GM19238 (cell line): ENCODE data around the gene ZFYVE21.

Experiments used
- DNase-seq: peaks from one replicate; pipeline ENCODE4 v3.0.0; 2011; ENCODE audit warnings: low spot score; ENCODE audit not compliant: insufficient read length

The ZFYVE21 gene

DNA sequence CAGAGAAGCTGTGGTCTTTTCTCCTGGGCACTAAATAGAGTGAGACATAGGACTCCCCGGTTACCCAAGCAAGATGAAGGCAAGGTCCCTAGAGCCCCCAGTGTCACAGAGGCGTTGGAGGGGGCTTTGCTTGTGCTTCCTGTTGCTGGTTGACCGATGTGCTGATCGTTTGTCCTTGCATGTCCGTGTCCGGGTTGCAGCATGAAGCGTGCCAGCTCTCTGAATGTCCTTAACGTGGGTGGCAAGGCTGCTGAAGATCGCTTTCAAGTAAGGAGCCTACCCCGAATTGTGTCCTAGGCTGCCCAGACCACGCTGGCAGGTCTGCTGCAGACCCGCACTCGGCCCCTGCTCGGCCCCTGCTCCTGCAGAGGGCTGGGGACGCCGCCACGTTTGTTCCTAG is 23.5 kb upstream of the ZFYVE21 start:
- DNase-seq: no peak

DNA sequence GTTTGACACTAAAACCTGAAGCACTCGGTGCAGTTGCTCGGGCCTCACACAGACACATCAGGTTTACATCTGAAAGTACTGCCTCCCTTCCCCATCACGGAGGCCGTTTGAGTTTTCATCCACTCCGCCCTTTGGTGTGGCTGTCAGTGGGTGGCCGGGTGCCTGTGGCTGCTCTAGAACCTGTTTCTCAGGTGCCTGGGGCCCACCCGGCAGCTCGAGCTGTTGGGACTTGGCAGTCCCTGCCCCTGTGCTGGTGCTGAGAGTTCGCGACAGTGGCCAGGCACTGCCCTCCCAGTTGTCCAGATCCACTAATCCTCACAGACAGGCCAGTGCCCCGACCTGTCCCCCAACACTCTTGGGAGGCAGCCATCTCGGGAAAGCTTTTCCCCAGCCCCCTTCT is 22.7 kb upstream of the ZFYVE21 start:
- DNase-seq: no peak

DNA sequence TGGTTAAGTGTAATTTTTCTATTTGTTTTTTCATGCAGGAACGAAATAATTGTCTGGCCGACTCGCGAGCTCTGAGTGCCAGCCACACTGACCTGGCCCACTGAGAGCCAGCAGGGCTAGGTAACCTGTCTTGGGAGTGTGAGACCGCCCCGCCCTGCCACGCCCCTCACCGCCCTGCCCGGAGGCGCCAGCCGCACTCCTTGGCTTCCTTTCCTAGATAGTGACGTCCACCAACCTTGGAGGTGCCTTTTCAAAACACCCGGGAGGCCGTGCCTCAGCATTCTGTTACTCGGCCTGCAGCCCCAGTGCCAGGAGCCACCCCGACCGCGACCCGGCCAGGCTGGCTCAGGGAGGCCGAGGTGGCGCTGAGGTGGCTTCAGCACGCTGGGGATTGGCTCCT is 22.1 kb upstream of the ZFYVE21 start:
- no peak for DNase-seq

DNA sequence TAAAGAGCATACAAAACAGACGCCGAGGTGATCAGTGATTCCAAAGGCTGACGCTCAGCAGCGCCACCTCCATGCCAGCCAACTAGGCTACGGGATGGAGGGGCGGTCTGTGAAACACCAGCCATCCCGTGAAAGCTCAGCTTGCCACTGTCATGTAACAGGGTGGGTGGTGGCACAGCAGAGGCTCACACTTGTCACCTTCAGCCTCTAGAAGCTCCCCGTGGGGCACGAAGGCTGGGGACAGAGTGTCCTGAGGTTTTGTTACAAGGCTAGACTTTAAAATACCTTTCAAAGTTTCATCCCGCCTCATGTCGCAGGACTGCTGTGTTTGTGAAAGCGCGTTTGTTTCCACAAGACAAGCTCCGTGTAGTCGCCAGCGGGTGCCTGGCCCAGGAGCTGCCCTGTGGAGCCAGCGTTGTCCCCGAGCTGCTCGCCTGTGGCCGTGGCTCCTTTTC is 21.0 kb upstream of the ZFYVE21 start:
- no peak for DNase-seq

DNA sequence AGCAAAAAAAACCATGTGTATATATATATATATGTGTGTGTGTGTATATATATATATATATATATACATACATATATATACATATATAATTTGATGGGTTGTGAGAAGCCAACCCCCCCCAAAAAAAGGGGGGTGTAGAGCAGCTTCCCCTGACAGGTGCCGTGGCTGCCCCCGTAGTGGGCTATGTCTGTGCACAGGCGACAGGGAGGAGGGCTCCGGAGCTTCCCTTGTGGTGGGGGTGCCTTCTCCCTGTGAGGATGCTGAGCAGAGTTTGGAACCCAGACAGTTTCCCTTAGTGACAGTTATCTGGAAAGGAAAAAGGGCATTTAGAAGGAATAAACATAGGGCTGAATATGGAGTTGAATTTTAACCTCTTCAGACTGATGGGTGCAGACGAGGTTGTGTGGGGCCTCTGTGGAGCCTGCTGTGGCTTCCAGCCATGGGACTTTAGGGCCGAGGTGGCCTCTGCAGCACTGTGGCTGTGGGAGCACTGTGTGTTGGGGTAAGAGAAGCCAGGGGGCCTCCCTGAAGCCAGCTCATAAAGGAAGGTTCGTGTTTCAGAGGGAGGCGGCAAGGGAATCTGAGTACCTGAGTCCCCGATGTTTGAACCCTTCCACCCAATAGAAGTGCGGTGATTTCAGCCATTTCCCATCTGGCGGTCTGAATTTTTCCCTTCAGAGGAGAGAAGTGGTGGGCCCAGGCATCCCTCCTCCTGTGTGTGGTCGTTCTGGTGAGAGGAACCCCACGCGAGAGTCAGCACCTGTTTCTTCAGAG is 20.1 kb upstream of the ZFYVE21 start:
- DNase-seq: no peak

DNA sequence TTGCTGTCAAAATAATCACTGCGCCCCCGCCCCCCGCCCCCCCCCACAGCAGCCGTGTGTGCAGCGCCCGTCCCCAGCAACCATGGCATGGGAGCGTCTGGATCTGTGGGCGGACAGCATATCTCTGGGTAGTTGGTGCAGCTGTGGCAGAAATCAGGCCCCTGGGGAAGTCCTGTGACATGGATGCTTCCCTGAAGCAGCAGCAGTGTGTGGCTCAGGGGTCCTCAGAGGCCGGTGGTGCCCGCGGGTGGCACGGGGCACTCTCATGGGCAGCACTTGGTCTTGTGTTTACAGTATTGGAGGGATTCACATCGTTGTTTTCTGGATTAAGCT is 19.6 kb upstream of the ZFYVE21 start:
- DNase-seq: no peak

DNA sequence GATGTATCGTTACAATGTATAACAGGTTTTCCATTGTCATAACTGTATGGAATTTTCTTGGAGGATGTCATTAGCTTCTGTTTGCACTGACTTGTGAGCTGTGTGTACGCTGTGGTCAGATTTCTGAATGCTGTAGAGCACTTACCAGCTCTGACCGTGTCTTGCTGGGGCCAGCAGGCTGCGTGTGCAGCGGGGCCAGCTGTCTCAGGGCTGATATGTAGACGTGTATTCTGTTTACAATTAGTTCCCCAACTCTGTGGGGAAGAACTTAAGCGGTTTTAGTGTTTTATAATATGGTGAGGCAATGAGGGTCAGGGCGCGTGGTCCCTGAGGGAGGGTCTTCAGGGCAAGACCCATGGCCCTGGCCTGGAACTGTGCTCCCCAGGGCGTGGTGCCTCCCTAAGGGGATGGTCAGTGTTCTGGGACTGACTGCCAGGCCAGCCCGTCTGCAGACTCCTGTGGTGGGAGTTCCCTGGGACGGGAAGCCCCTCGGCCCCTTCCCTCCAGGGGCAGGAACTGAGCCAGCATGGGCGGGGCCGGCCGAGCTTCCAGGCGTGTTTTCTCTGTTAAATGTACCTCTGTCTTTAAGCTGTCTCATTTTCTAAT is 19.0 kb upstream of the ZFYVE21 start:
- no peak for DNase-seq

DNA sequence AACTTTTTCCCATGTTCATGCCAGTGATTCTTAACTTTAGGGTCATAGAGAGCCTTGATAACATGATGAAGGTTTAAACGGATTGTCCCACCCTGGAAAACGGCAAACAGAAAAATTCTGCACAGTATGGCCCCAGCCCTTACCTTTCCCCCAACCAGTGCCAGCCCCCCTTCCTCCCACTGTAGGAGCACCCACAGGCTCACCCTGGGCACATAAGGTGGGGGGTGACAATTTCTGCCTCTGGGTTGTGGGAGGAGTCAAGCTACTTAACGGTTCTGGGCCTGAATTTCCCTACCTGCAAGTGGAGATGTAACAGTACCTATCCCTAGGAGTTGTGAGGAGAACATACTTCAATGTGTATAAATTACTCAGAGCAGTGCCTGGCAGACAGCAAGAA is 18.4 kb upstream of the ZFYVE21 start:
- no peak for DNase-seq

DNA sequence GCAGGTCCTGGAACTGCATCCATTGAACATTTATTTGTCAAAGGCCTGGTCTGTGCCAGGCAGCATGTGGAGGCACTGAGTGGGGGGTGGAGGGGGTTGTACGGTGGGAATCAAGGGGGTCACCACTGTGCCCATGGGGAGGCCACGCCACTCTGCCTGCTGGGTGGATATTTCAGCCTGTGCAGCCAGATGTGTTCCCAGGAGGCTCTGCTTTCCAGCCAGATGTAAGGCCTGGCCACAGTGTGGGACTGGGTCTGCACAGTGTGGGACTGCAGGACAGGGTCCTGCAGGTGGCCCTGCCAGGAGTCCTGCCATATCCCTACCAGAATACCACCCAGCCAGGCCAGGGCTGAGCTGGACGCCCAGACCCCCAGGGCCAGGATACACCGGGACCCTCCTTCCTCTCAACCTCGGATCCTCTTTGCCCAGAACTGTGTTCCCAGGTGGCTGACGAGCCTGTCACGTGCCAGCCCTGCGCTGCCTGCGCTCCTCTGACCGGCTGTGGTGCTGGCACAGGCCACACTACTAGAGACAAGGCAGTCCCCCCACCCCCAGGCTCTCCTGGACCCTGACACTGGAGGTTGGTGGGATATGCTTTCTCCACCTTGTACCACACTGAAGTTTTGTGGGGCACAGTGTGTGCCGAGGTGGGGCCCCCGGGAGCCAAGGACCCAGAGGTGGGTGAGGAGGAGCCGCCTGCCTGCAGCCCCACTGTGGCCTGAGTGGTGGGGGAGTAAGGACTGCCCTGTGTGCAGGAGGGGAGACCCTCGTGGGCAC is 17.8 kb upstream of the ZFYVE21 start:
- DNase-seq: no peak

DNA sequence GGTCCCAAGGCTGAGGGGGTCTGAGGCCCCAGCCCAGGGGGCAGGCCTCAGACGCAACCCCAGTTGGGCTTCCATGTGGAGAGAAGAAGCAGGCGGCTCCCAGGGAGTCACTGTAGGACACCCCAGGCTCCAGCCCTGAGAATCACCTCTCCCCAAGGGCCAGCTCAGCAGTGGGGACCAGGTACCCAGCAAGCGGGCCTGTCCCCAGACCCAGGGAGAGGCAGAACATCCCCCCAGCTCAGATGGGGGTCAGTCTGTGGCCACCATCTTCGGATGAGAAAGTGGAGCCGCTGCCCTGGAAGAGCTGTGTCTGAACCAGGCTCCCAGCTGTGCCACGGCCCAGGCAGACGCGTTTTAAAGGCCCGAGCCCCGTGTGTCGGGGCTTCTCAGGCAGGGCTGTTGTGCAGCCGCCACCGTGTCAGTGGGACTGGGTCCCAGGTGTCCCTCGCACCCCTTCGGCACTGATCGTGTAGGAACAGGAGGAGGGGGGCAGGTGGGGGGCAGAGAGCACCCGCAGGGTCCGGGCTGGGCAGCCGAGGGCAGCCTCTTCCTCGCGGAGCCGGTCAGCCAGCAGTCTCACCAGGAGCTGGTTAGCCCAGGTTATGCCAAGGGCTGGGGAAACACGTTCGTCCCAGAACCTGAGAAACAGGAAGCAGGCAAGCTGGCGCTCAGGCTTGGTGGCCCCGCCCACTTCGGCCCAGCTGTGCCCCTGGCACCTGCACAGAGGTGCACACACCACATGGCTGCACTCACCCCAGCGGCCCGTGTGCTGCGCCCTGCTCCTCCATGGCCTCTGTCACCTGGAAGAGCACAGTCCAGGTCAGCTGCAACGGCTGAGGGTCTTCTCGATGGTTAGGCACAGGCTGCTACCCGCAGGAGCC is 17.0 kb upstream of the ZFYVE21 start:
- DNase-seq: no peak

DNA sequence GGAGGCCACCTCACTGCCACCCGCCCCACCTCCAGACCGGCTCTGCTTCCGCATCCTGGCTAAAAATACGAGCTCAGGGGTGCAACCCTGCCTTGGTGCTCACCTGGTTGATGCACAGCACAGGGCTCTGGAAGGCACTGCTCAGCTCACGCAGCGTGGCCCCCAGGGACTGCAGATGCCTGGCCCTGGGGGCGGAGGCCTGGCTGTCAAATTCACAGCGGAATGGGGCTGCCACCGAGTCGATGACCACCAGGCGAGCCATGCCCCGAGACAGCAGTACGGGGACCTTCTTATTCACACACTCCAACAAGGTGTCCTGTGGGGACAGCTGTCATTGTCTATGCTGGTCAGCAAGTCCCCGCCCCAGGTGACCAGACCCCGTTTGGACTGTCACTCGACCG is 16.3 kb upstream of the ZFYVE21 start:
- no peak for DNase-seq

DNA sequence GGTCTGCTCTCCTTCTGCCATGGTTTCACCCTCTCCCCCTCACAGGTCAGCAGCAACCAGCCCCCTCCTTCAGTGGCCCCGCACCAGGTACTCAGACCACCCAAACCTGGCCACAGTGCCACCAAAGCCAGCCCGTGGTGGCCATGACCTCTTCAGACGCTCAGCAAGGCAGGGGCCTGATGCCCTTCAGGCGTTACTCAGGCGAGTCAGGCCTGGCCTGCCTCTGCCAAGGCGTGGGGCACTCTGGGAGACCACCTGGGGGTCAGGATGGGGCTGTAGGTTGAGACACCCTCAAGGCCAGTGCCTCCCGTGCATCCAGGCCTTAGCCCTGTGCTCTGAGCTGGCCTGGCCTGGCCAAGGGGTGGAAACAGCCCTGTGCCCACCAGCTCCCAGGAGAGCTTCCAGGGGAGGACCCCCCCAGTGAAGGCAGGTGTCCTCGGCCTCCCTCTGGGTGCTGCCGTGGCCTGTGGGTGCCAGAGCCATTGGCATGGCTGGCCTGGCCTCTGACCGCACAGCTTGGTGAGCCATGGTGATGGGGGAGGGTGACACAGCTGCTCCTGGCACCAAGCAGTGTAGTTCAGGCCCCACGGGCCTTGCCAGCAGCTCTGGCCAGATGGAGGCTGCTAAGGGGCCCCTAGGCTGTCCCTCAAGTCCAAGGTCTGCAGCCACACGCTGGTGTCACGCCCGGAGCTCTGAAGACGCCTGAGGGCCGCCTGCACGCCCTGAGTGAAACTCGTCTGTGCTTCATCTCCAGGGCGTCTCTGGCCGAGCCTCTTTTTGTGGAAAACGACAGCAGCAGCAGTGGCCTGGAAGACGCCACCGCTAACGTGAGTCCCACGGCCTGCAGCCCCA is 15.5 kb upstream of the ZFYVE21 start:
- DNase-seq: no peak

DNA sequence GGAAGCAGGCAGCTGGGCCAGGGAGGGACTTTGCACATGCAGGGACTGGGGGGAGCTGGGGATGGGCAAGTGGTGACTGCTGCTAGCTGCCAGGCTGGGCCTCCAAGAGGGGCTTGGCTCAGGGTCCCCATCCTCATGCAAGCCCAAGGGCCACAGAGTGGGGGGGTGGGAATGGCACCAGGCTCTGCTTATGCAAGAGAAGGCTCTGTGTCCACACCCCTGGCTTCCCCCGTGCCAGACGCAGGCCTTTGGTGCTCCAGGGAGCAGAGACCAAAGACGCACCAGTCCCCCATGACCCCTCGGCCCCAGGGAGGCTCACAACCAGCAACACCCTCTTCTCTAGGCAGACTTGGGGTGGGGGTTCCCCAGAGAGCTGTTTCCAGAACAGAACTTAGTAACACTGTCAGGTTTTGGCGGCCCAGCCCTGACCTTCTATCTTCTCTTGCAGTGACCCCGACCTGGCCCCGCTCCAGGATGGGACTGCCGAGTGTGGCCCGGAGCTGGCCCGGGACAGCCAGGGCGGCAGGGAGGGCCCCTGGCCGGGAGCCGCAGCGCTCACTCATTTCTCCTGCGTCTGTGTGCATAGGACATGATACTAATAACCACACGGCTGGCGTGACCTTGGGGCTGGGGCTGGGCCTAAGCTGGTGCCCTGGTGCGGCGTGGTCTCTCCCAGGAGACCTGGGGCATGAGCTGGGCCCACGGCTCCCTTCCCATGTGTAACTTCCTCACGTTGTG is 14.7 kb upstream of the ZFYVE21 start:
- DNase-seq: no peak

DNA sequence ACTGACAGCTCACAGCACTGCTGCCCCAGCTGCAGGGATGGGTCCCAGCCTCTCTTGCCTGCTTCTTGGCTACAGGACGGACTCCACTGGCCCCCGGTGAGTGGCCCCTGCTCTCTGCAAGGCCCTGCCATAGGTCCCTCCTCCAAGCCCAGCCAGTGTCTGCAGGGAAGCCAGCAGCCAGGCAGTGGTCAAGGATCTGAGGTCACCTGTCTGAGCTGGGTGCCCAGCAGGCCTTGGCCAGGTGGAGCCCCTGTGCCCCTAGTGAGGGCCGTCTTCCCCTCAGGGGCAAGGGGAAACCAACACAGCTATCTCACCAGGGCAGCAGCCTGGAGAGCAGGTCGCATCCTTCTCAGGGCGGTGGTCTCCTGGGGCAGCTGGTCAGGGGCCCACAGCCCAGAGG is 13.5 kb upstream of the ZFYVE21 start:
- no peak for DNase-seq

DNA sequence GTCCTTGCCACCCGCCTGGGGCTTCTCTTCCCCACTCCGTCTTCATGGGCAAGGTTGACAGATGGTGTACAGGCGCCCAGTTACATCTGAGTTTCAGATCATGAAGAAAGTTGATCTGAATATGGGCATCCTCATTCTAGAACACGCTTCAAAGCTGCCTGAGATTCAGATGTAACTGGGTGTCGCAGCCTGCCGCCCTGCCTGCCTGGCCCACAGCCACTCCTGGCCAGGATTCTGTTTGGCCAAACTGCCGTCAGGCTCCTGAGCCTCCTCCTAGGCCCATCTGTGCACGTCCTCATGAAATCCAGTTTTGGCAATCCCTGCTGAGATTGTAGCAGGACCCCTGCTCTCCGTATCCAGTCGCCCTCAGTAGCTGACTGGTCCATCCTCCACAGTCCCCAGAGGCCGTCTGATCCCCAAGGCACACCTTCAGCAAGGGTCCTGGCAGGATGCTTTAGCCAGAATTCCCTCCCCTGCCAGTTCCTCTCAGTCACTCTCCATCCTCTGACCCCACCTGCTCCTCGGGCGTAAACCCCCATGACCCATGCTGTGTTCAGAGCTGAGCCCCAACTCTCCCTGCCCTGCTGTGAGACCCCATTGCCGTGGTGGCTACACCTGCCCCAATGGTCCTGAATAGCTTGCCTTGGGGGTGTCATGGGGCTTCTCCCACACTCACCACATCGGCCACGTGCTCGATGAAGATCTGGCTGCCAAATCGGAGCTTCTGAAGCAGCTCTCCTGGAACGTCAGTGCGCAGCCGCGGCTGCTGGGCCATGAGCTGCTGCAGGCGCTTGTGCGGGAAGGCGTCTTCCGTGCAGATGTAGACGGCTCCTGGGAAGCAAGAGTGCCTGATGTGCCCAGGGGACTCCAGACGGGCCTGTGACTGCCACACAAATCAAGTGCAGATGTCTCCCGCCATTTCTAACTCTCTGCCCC is 12.8 kb upstream of the ZFYVE21 start:
- DNase-seq: no peak

DNA sequence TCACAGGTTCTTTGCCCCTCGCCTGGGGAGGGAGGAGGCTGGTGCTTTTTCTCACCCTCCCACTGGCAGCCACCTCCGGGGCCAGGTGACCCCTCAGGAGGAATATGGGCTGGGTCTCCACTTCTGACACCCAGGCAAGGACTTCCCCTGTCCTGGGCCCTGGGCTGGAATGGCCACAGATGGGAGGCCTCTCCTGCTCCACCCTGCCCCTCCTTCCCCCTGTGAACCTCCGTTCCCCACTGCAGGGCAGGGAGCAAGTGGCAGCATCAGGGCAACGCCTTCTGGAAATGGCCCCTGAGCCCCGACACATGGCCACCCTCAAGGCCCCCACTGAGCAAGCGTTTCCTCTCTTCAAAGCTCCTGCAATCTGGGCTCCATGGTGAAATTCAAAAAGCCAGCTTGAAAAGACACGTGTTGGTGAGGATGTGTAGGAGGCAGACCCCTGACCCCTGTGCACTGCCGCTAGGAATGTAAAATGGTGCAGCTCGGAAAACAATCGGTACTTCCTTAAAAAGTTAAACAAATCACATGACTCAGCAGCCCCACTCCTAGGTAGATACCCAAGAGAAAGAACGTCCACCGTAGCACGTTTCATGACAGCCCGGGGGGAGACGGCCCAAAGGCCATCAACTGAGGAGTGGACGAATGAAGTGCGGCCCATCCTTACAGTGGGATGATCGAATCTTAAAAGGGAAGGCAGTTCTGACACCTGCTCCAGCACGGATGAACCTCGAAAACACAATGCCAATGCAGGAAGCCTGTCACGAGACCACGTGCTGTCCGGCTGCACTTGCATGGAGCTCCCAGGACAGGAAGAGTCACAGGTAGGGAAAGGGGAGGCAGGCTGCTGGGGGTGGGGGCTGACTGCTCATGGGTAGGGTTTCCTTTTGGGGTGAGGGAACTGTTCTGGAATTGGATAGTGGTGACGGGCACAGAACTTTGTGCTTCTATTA is 11.9 kb upstream of the ZFYVE21 start:
- DNase-seq: no peak

DNA sequence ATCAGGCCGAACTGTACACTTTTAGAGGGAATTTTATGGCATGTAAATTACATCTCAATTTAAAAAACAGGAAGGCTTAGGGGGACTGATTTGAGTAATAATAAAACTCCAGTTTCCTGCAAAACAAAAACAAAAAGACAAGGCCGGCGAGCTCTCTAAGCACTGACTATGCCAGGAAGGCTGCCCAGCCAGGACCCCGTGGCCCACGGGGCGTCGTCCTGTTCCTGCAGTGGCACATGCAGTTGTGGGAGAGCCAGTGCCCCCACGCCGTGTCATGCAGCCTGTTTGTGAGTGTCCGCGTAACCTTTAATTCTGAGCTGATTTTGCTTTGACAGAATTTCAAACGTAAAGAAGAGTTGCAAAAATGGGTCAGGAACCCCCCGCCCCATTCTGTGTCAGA is 10.9 kb upstream of the ZFYVE21 start:
- DNase-seq: no peak

DNA sequence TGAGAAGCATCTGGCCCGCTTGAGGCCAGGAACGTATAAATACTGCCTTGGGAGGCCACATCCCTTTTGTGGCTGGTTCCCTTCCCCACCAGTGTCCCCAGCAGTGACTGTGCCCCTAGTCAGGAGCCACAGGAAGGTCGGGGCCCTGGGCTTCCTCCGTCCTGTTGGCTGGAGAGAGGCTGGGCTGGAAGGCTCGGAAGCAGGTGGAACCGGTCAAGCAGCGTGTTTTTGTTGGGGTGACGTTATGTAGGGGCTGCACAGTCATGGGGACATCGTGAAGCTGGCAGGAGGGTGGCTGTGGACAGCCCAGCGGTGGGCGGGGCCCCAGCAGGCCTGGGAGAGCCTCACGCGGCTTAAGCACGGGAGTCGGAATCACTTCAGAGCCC is 10.5 kb upstream of the ZFYVE21 start:
- DNase-seq: no peak
